GM12892 (cell line): Measurements from ENCODE around the gene RNF166.

Source experiments
- POLR2A ChIP-seq: IDR thresholded peaks from 2 replicates; pipeline ENCODE4 v1.6.1; 2011; ENCODE audit warnings: low read depth, low read length, control low read depth
- POLR2AphosphoS5 ChIP-seq: IDR thresholded peaks from 2 replicates; pipeline ENCODE4 v1.6.1; 2011; ENCODE audit warnings: low read depth, low read length, control low read depth

- TF ChIP-seq POLR2A (no peak), POLR2AphosphoS5 (no peak)
Measured at GRCh38 chr16:88726981-88727380, 20.8 kb upstream of the RNF166 start.
